ENCODE results near the gene AUTS2. TPM values are rescaled to one million over a fixed set of nuclear protein-coding genes. Genes with fewer than 3 reads are reported as not detected.

AUTS2 gene
- total and polyA plus RNA-seq, 2 of the 8 experiments (the other 6 are each of a cell fraction or from before 2014, with no cell fraction given) = 25.9 to 101 TPM

DNA sequence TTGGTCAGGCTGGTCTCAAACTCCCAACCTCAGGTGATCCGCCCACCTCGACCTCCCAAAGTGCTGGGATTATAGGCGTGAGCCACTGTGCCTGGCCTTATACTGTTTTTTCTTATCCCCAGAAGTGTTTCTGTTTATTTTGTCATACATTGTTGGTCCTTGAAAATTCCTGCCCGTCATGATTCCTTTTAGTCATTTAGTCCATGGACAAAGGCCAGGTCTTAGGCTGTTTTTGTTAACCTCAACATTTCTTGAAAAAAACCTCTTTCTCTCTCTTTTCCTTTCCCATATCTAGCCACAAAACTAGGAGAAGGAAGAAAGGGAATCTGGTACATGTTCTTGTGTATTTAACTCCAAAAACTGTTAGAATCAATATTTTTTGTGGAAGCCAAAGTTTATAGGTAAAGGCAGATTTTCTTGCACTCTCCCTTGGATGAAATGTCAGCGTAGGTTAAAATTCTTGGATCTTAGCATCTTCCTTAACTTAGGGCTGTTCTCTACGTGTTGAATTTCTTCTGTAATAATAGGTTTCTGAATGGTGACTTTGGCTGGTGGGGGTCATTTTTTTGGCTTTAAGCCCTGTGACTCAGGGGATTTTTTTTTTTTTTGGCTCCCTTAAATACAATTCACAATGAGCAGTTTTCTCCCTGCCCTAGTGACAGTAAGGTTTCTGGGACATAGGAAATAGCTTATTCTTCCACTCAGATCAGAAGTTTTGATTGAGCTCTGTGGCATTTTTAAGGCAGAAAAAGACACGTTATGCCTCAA lies 500.8 kb downstream of the AUTS2 start (continued):
- TF ChIP-seq POU5F1 (IDR thresholded peaks at IDR 0.05; ENCODE audit: low read depth, low read length) (no peak), FOSL1 (IDR thresholded peaks at IDR 0.05; ENCODE audit: insufficient read depth, low read depth, low read length) (no peak), SIX5 (IDR thresholded peaks at IDR 0.05; ENCODE audit: low read depth, low read length) (no peak), RFX5 (IDR thresholded peaks at IDR 0.05; ENCODE audit: borderline replicate concordance, low read depth, low read length) (no peak), RAD21 (IDR thresholded peaks at IDR 0.05 in 1 of 2, conservative IDR thresholded peaks at IDR 0.05 in 1 of 2; ENCODE audit: low read depth in 2 of 2, low read length in 2 of 2) (no peak), CTBP2 (IDR thresholded peaks at IDR 0.05; ENCODE audit: borderline replicate concordance, insufficient read depth, insufficient read length, low read length) (no peak)
